NCI-H2107 treated with DMSO at 0.1 percent for 48 hours (cell line): ENCODE data around the gene MDN1.
"Not testable (repeated sequence)": the region's sequence is repeated elsewhere in the genome, so short reads cannot be mapped to it uniquely, and the experiment has no call there.

Experiments used
- DNase-seq: peaks from one replicate; lab custom pipeline; 2025; ENCODE audit not compliant: unreplicated experiment; lab: John Stamatoyannopoulos, UW

The MDN1 gene

DNA sequence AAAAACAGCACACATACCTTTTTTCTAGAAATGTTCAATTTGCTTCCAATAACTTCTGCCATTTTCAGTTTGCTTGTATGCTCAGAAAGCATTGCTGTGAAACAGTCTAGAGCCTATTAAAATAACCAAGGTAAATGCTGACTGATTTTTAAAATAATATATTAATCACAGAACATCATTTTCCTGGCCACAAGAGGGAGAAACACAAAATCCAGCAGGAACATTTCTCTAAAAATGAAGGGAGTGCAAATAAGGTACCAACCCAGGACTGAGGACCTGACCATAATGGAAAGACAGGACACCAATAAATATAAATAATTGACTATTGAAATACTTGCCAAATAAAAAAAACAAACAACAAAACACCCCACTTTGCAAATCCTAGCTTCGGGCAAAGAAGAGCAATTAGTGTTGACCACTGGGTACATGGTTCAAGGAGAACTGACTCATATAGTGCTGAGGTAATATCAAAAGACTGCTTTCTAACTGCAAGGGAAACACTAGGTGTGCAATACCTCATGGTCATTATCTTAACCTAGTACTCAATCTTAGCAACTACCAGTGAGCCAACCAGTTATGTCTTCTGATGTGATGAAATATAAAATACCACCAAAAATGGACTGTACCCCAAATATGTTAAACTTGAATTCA, 42.9 kb downstream of the MDN1 start:
- no peak for DNase-seq

DNA sequence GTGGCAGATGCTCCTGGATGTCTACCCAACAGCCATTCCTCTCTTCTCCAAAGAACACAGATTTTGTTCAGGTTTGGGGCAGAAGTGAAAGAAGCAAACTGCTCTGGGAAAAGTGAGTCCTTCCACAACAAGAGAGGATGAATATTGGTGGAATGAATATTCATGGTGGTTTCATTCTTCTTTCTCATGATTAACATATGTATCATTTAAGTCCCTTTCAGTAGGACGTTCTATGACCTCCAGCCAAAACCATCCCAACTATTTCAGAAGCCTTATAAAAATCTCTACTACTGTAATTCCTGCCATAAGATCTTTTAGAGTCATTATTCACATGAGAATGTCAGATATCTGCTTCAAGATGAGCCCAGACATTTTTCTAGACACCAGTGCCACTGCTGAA, 44.4 kb downstream of the MDN1 start:
- DNase-seq = no peak

DNA sequence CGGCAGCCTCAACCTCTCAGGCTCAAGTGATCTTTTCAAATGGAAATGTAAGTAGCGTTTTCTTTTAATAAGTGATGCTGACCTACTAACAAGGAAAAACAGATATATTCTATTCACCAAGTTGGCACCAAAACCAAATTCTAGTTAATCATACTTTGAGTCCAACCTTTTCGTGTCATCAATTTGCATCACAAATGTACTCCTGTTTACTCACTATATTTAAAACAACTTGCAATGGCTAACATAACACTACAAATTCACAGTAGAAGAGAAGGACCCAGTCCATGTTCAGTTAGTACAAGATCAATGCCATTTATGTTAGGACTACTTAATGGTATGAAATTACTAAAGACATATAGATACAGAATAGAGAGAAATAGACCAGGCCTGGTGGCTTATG, 50.0 kb downstream of the MDN1 start:
- no peak for DNase-seq

DNA sequence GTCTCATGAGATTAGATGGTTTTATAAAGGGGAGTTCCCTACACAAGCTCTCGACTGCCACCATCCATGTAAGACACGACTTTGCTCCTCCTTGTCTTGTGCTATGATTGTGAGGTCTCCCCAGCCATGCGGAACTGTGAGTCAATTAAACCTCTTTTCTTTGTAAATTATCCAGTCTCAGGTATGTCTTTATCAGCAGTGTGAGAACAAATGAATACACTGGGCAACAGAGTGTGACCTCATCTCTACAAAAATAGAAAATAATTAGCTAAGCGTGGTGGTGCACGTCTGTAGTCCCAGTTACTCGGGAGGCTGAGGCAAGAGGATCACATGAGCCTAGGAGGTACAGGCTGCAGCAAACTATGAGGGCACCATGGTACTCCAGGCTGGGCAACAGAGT, 51.3 kb downstream of the MDN1 start:
- no peak for DNase-seq

DNA sequence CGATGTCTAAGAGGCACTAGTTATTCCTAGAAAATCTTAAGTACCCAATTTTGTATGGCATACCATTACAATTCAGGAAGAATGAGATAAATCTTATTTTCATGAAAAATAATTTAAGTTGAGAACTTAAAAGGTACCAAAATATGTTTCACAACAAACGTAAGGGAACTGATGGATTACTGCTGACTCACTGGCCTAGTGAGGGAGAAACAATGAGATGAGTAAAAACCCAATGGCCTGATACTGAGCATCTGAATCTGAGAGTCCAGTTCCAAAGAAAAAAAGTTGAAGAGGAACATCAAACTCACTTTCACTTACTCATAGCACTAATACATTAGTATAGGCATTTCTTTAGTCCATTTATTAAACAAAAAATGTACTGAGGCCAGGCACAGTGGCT, 56.0 kb downstream of the MDN1 start:
- no peak for DNase-seq

DNA sequence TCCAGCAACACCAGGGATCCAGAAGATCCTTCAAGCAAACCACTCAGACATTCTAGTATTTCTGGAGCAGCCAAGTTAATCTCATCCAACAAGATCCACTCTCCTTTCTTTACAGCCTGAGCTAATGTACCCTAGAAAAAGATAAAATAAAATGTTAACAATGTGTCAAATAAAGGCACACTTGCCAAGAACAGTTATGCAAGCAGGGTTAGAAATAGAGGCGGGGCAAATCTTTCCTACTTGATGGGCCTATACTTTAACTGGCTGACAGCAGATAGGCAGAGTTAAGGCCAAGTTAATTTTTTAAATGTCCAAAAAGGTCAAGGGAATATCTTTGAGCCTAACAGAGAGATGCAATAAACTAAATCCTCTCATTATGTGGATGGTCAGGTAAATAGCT, 60.8 kb downstream of the MDN1 start:
- DNase-seq = no peak

DNA sequence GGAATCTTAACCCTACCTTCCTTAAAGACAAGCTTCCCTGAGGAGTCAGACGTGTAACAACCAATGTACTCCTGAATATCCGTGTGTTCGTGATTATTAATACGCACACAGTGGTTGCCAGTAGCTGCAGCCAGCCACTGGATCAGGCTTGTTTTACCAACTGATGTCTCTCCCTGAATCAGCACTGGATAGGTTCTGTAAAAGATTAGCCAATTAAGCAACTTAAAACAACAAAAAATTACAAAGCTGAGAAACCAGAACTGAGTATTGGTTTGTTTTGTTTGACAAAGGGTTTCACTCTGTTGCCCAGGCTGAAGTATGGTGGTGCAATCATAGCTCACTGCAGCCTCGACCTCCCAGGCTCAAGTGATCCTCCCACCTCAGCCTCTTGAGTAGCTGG, 69.3 kb downstream of the MDN1 start:
- no peak for DNase-seq

DNA sequence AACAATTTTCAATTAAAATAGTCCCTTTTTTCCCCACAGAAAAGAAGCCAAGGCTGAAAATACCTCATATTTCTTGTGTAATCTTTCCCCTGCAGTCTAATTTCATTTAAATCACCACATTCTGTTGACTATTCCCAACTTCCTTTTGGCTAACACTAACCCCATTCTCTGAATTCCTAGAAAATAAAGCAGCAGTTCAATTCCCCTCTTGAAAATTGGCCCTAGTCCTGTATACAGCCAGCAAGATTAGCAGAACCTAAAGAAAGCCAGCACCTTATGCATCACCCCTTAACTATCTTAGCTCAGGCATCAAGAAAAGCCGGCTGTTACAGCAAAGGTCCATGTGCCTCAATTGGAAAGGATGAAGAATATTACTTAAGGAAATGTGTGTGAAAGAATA, 69.7 kb downstream of the MDN1 start:
- DNase-seq = no peak

DNA sequence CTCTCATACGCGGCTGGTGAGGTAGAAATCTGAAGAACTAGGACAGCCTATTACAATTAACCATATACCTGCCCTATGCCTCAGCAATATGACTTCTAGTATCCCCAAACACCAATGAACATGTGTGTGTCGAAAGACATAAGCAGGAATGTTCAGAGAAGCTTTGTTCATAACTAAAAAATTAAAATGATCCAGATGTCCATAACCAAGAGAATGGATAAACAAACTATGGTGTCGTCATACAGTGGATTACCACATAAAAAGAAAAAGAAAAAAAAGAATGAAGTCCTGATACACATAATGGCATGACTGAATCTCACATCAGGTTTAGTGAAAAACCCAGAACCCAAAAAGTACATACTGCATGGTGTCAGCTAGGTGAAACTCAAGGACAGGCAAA, 73.9 kb downstream of the MDN1 start:
- DNase-seq = no peak

DNA sequence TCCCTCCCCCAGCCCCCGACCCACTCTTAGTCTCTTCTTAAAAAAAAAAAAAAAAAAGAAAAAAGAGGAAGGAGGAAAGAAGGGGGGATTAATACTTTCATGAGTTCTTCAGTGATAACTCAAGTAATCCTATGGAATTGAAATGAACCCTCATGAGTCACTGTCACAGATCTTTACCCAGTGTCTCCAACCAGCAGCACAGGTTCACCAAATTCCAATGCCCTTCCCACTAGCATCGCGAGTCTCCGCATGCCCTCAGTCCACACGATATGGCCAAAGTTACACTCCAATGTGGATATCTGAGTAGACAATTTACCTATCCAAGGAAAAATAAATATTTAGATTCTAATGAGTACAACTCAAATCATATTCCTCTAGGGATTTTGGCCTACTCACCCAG, 74.5 kb downstream of the MDN1 start:
- DNase-seq = no peak

DNA sequence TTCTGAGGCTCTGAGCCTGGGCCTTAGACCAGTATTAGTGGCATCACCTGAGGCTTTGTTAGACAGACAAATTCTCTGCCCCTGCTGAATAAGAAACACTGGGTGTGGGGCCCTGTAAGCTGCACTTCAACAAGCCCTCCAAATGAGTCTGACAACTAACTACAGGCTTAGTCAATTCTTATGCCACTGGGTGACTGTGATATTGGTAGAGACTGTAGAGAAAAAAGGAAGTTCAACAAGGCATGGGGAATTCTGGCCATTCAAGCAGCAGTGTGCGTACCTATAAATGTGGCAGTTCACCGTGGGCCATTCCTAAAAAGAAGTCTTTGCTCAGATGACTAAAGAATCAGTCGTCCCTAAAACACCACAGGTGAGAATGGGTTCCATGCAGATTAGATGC, 82.7 kb downstream of the MDN1 start:
- no peak for DNase-seq

DNA sequence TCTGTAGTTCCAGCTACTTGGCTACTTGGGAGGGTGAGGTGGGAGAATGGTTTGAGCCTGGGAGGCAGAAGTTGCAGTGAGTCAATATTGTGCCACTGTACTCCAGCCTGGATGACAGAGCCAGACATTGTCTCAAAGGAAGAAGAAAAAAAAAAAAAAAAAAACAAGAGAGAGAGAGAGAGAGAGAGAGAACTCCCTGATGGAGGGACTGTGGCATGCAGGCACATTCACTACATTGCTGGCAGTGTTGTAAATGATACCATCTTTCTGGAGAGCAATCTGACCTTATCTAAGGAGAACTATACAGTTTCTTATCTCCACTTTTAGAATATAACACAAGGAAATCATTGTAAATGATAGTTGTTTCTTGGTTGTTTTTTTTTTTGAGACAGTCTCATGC, 85.1 kb downstream of the MDN1 start:
- DNase-seq = no peak

DNA sequence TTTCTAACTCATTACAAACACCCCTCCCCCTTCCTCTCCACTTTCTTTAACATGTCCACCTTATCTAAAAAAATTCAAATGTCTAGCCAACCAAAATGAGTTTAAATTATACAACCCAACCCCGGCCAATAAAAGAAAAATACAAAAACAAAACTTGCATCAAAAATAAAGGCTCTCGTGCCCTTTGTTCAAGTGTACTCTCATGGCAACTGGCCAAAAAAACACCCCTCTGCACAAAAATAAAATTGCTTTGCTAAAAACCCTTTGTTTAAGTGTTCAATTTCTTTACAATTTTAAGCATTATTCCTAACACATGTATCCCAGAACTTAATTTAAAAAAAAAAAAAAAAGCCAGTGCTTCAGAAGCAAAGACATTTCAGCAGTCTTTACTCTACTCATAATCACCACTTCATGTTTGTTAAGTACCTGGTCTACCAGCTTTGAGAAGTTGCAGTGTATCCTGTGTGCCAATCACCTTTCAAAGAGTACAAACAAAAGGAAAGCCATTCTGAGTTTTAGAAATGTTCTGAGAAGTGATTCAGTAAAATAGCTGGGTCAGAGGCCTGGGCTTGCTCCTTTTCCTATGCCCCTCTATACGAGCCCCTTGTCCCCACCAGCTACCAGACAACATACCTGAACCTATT, 87.5 kb downstream of the MDN1 start:
- DNase-seq = no peak

DNA sequence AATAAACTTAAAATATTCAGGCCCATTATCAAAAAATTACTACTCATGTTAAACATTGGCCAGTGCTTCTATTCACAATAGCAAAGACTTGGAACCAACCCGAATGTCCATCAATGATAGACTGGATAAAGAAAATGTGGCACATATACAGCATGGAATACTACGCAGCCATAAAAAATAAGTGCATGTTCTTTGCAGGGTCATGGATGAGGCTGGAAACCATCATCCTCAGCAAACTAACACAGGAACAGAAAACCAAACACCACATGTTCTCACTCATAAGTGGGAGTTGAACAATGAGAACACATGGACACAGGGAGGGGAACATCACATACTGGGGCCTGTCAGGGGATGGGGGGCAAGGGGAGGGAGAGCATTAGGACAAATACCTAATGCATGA, 88.3 kb downstream of the MDN1 start:
- DNase-seq = not testable (repeated sequence)

DNA sequence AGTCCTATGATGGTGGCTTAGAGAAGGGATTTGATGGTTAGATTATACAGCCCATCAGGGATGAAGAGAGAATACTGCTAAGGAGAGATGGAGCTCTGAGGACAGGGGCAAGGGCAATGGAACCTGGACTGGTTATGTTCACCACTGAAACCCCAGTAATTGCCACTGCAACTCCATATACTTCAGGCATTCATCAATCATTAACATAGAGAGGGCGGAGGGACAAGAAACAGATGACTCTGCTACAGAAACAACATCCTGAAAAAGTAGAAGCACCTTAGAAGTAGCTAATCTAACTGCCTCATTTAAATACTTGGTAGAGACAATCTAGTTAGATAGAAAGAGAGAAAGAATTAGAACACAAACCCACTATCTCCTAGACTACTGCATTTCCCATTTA, 89.8 kb downstream of the MDN1 start:
- no peak for DNase-seq

DNA sequence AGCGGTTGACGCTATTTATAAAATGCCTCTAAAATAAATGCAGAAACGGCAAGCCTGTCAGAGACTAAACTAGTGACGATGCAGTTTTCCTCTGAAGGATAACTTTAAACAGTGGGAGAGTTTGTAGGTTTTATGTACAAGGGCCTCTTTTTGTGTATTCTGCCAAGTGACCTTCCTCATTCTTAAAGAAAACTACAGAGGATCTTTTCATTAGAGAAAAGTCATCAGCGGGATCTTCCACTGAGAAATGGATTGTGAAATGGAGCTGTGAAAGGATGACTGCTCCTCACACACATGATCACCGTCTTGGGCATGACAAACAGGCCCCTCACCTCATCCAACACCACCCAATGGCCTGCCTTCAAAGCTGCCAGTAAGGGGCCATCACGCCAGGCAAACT, 92.1 kb downstream of the MDN1 start:
- no peak for DNase-seq

DNA sequence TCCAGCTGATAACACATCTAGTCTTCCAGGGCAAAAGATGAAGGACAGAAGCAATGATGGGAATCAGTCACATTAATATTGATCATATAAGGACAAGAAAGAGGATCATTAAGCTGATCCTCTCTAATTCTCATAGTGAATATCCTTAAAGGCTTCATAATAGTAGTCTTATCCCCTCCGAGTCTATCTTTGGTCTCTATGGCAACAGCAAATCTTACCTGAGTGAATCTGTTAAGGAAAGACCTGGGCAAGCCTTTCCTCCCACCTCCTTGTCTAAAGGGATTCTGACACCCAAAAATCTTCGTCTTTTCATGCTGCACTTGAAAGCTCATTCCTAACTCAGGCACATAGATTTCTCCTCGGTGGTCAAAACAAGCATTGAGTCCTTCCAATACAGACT, 94.6 kb downstream of the MDN1 start:
- DNase-seq = no peak

DNA sequence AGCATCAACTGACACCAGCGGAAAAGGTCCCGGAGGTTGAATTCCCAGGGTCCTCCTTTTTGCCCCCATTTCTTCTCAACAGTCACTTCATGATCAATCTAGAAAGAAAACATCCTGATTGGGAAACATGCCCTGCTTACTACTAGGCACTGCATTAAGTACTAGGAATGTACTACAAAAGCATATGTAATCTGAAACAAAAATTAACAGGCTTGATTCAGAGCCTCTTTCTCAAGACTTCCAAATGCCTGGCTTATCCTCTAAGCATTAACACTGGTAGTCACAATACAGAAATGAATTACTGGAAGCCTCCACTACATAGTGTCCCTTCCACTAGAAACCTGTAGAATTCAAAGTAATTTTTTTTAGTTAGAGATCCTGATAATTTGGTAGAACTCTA, 96.5 kb downstream of the MDN1 start:
- no peak for DNase-seq

DNA sequence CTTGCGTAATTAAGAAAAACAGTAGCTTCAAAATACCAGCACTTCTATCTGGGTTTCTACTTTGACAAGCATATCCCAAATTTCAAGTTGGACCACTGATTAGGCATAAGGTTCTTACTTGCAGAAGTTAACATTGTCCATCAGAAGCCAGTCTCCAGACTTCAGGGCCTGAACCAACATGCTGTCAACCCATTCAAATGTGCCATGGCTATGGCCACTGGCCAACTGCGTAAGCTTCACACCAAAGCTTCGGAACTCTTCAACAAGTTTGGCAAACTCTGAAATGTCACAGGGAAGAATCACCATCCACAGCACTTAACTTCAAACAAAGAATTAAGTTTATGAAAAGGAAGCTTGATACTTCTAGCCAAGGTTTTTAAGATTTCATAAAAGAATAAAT, 103.1 kb downstream of the MDN1 start:
- DNase-seq = no peak

DNA sequence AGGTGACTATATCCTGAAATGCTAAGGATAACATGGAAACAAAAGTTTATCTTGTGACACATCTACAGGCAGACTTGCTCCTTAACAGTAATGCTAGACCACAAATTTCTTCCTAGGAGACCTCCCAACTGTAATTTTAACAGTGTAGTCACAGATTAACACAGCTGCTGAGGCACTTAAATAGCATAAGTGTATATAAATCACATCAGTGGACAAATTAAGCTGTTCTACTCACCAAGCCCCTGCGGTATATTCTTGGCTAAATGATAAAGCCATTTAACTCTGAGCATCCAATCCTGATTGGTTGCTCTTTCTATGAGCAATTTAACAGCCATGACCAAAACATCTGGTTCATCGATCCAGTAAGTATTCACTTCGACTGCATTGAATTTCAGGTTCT, 107.8 kb downstream of the MDN1 start:
- DNase-seq = no peak

DNA sequence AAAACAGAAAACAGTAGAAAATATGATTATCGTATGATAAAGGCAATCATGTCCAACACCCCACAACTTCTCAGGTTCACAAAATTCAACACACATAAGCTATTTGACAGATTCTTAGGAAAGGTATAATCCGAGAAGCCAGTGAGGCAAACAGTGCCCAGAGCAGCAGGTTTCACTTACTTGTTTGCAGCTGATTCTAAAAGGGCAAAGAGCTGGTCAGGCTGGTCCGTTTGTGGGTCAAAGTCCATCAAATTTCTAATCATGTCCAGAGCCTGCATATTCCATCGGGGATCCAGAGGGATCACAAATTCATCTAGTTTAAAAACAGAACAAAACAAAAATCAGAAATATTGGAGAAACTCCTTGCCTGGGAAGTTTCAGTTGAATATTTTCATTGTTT, 111.3 kb downstream of the MDN1 start:
- no peak for DNase-seq

DNA sequence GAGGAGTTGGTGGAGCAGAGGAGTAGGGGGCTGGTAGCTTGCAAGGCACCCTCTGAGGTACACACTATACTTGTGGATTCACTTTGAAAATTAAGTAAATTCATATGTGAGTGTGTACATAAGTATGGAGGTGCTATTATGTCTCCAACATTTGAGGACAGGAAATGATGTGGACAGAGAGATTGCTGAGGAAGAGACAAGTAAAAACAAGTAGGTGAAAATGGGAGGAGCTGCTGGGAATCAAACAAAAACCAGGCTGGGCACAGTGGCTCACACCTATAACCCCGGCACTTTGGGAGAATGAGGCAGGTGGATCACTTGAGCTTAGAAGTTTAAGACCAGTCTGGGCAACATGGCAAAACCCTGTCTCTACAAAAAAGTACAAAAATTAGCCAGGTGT, 111.8 kb downstream of the MDN1 start:
- no peak for DNase-seq

DNA sequence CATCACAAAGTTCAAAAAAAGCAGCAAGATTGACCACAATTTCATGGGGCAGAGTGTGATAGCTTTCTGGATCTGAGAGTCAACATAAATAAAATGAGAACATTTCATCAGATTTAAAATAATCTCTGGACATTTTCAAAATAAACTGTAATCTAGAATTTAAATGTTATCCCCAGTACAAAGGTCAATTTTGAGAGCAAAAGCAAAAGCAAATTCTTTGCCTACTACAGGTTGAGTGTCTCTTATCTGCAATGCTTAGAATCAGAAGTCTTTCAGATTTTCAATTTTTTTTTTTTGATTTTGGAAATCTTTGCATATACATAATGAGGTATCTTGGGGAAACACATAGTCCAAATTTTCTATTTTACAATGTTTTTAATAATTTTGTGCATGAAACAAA, 113.5 kb downstream of the MDN1 start:
- DNase-seq = no peak
